ENCODE results near the gene LARGE1. TPM values are rescaled to one million over a fixed set of nuclear protein-coding genes. Genes with fewer than 3 reads are reported as not detected.

LARGE1 gene
- total and polyA plus RNA-seq, 2 of the 8 experiments (the other 6 are each of a cell fraction or from before 2014, with no cell fraction given), result 43.7 to 83.0 TPM

DNA sequence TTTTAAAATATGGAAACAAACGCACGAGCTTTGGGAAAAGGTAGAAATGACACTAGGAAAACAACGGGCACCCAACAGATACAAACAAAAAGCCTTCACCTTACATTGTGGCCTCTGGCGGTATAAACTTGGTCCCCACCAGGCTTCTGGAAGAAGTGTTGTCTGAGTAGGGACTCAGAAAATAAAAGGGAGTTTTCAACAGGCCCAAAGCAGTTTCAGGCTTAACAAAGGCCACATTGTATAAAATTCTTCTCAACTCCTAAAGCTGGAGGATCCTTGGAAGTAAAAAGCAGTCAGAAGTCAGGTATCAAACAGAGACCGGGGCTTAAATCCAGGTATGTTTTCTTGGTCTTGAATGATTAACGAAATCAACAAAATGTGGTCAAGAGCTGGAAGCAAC is 61.0 kb downstream of the LARGE1 start:
- H3K36me3 ChIP-seq (ENCODE audit: control insufficient read depth in 2 of 4, insufficient read depth in 4 of 4, low read length in 3 of 4), result 0 out of 8 replicates have a peak, but pooled peaks cover 0 to 5% (median 0%) of the 10 kb centered on the region in 4 experiments
- no peaks in the 10 kb centered on the region; the same call in 1 of the 2 replicates for H3K23me2 ChIP-seq (ENCODE audit: low read depth, low read length)
- H3K9me3 ChIP-seq (ENCODE audit: insufficient read depth in 2 of 2, low read depth in 1 of 2, low read length in 1 of 2), result no peaks in the 10 kb centered on the region
- CTCF ChIA-PET (ENCODE audit: partially characterized antibody), result interaction anchor here (0.6 to 0.8 kb wide), 2 partner anchors 30 to 43 kb away, joined by 3 read pairs; no protein-coding TSS in a partner anchor
- no peak overlapping the region for H3K9ac ChIP-seq (replicated peaks in 1 of 4; ENCODE audit: extremely low read depth in 1 of 4, low read depth in 3 of 4, low read length in 3 of 4)
- no peak overlapping the region for H2BK5ac ChIP-seq (ENCODE audit: low read depth, low read length)
- peaks cover 0 to 16% (median 9%) of the 10 kb centered on the region in 4 experiments; a peak in 5 of 7 replicates for H3K4me1 ChIP-seq (replicated peaks in 1 of 4; ENCODE audit: control insufficient read depth in 3 of 4, insufficient read depth in 4 of 4, low read length in 3 of 4)
- no peak overlapping the region for H2BK12ac ChIP-seq (ENCODE audit: low read depth, low read length)
- H4K5ac ChIP-seq (ENCODE audit: insufficient read length, low read depth, low read length), result no peak overlapping the region
- no peak overlapping the region for H3K4me3 ChIP-seq (ENCODE audit: extremely low read depth in 1 of 4, insufficient read depth in 2 of 4, low read depth in 3 of 4, low read length in 4 of 4)
- no peak overlapping the region for H4K91ac ChIP-seq (replicated peaks; ENCODE audit: insufficient read length, low read length)
- no peak for TF ChIP-seq SRF (IDR thresholded peaks at IDR 0.05; ENCODE audit: low read depth, low read length)
- no peak for TF ChIP-seq SUZ12 (IDR thresholded peaks at IDR 0.05; ENCODE audit: low read length)
- TF ChIP-seq, protein P1, sequence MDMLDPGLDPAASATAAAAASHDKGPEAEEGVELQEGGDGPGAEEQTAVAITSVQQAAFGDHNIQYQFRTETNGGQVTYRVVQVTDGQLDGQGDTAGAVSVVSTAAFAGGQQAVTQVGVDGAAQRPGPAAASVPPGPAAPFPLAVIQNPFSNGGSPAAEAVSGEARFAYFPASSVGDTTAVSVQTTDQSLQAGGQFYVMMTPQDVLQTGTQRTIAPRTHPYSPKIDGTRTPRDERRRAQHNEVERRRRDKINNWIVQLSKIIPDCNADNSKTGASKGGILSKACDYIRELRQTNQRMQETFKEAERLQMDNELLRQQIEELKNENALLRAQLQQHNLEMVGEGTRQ (IDR thresholded peaks at IDR 0.05; ENCODE audit: low read length), result no peak
- no peak for TF ChIP-seq BRCA1 (IDR thresholded peaks at IDR 0.05; ENCODE audit: low read depth, low read length)
- no peak for TF ChIP-seq E2F6 (IDR thresholded peaks at IDR 0.05)
- TF ChIP-seq BCL11A (IDR thresholded peaks at IDR 0.05; ENCODE audit: low read depth in 2 of 2, low read length in 2 of 2), result no peak
- no peak for TF ChIP-seq CHD1 (IDR thresholded peaks at IDR 0.05; ENCODE audit: low read depth, low read length)
- TF ChIP-seq SP4 (IDR thresholded peaks at IDR 0.05; ENCODE audit: low read length), result no peak
- no peak for TF ChIP-seq GABPA (IDR thresholded peaks at IDR 0.05; ENCODE audit: borderline replicate concordance, insufficient read depth, low read length)
- TF ChIP-seq NRF1 (IDR thresholded peaks at IDR 0.05; ENCODE audit: low read depth, low read length), result no peak
- TF ChIP-seq HDAC6 (IDR thresholded peaks at IDR 0.05; ENCODE audit: low read depth, low read length), result no peak
- WGBS, 2 experiments (ENCODE audit: extremely low coverage in 1 of 2, insufficient coverage in 1 of 2, insufficient read length in 1 of 2, insufficient replicate concordance in 2 of 2, low coverage in 1 of 2, low lambda C conversion rate in 2 of 2, missing lambda C conversion rate in 1 of 2), result 95% methylated on average over 6 of the region's 6 CpGs; no CpG with 5 or more reads in 1 of the 2 experiments
- no peak overlapping the region for H2BK20ac ChIP-seq (ENCODE audit: low read length)
- no peak overlapping the region for H4K8ac ChIP-seq (ENCODE audit: extremely low read depth, insufficient read depth, low read length)
- H3K27me3 ChIP-seq (replicated peaks in 1 of 4; ENCODE audit: control insufficient read depth in 3 of 4, extremely low read depth in 1 of 4, insufficient read depth in 3 of 4, low read length in 3 of 4), result no peaks in the 10 kb centered on the region
- H4K20me1 ChIP-seq (replicated peaks in 1 of 2; ENCODE audit: control insufficient read depth in 1 of 2, insufficient read depth in 2 of 2, low read length in 2 of 2), result peaks cover 10 to 17% of the 10 kb centered on the region in 2 experiments
- POLR2A ChIA-PET (ENCODE audit: partially characterized antibody), result interaction anchor here (0.8 kb wide), 1 partner anchor 17 kb away, joined by 3 read pairs; no protein-coding TSS in a partner anchor
- no peak for DNase-seq (ENCODE audit: low read depth in 1 of 2, low spot score in 2 of 2)
- no peak for FAIRE-seq
- H3K23ac ChIP-seq (ENCODE audit: insufficient read length), result no peak overlapping the region
- no peak overlapping the region for H3K18ac ChIP-seq (ENCODE audit: extremely low read depth, low read length)
- no peak overlapping the region for H3K56ac ChIP-seq (replicated peaks; ENCODE audit: insufficient read length, low read depth, low read length)
- H3K27ac ChIP-seq (ENCODE audit: low read depth, low read length), result no peak overlapping the region
- no peak overlapping the region for H2BK15ac ChIP-seq (ENCODE audit: low read length)
- no peak overlapping the region for H3K4me2 ChIP-seq (ENCODE audit: insufficient read depth in 1 of 2, low read depth in 2 of 2, low read length in 2 of 2)
- H3K14ac ChIP-seq (ENCODE audit: insufficient read length), result no peak overlapping the region
- H2AFZ ChIP-seq (ENCODE audit: low read length), result no peak overlapping the region
- H3K79me2 ChIP-seq (ENCODE audit: control insufficient read depth in 1 of 2, insufficient read depth in 2 of 2, low read length in 2 of 2), result peaks cover 15 to 97% of the 10 kb centered on the region in 2 experiments
- H3K79me1 ChIP-seq (ENCODE audit: low read depth, low read length), result peaks cover 14% of the 10 kb centered on the region
- no peak overlapping the region for H3K4ac ChIP-seq (replicated peaks; ENCODE audit: insufficient read length, low read depth, low read length)
- no peak overlapping the region for H2BK120ac ChIP-seq (replicated peaks; ENCODE audit: low read depth, low read length)
- H2AK5ac ChIP-seq (ENCODE audit: low read depth, low read length), result no peak overlapping the region
